Vagina (tissue), 2 donors: ENCODE measurements around the gene CNOT2. TPM values are rescaled to one million over a fixed set of nuclear protein-coding genes. Genes with fewer than 3 reads are reported as not detected.

Source experiments
- DNase-seq, 2 donors: peaks; one replicate each; pipeline ENCODE4 v3.0.0-alpha.2; 2017; ENCODE audit errors: extremely low spot score in 2 of 2
- H3K27ac ChIP-seq: fragments of 200-600 bp; sonication (generic); one replicate; pipeline ENCODE4 v1.5.1; 2019
- H3K27me3 ChIP-seq: fragments of 200-600 bp; sonication (generic); one replicate; pipeline ENCODE4 v1.5.1; 2019
- H3K36me3 ChIP-seq, 2 donors: fragments of 200-600 bp; sonication (generic); one replicate each; pipeline ENCODE4 v1.5.1; 2017 to 2019
- H3K4me1 ChIP-seq: fragments of 200-600 bp; sonication (generic); one replicate; pipeline ENCODE4 v1.5.1; 2019
- H3K4me3 ChIP-seq, 2 donors: fragments of 200-600 bp; sonication (generic); 1 replicate in 1 of 2; 2 replicates in 1 of 2; pipeline ENCODE4 v1.5.1; 2016 to 2019
- H3K9me3 ChIP-seq: fragments of 200-600 bp; sonication (generic); one replicate; pipeline ENCODE4 v1.5.1; 2019
- CTCF ChIP-seq, 3 experiments: fragments of 450-650 bp in 2 of 3; fragments of 200-600 bp in 1 of 3; sonication (generic) in 1 of 3; IDR thresholded peaks; one replicate each; pipeline ENCODE4 v1.5.1; 2017 to 2019; ENCODE audit warnings: antibody characterized with exemption in 3 of 3, mild to moderate bottlenecking in 2 of 3, moderate library complexity in 2 of 3
- POLR2A ChIP-seq, 2 donors: fragments of 450-650 bp; IDR thresholded peaks; one replicate each; pipeline ENCODE4 v1.6.1; 2017; ENCODE audit warnings: antibody characterized with exemption in 2 of 2, mild to moderate bottlenecking in 2 of 2, moderate library complexity in 2 of 2
- POLR2AphosphoS5 ChIP-seq, 2 donors: sonication (generic); formaldehyde crosslinking; IDR thresholded peaks; one replicate each; pipeline ENCODE4 v1.9.0; 2017; ENCODE audit warnings: antibody characterized with exemption in 2 of 2, mild to moderate bottlenecking in 2 of 2, low read depth in 1 of 2; ENCODE audit not compliant: insufficient read depth in 1 of 2
- intact Hi-C: fragments of 100-400 bp; cut with DNase I; formaldehyde crosslinking; loops from one replicate; pipeline ENCODE4 v1.15.1; 2023
- total RNA-seq: library from RNA; depleted of rRNA; stranded (reverse); fragments of >200 nt; gene quantifications from one replicate; pipeline ENCODE4 v1.2.3, GENCODE V29; 2016

CNOT2 gene
- total RNA-seq, 1 donor from 2014 or later = 176 TPM

DNA sequence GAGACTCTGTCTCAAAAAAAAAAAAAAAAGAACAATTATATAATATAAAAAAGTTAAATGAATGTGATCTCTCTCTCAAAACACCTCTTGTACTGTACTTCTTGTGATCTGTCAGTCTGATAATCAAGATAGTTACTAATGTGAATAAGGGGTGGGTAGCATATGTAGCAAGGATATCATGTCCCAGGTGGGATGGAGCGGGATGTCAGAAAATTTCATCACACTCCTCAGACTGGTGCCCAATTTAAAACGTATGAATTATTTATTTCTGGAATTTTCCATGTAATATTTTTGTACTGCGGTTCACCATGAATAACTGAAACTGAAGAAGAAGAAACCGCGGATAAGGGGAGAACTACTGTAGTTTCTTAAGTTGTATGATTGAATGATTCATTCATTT is 11.0 kb downstream of the CNOT2 start:
- Histone ChIP-seq H3K36me3 (no peaks in the 10 kb centered on the region), H3K27ac (no peak overlapping the region), H3K4me1 (peaks cover 70% of the 10 kb centered on the region), H3K9me3 (no peaks in the 10 kb centered on the region), H3K4me3 (no peak overlapping the region), H3K27me3 (no peaks in the 10 kb centered on the region)
- intact Hi-C loops = no loop called here
- no peak for DNase-seq
- TF ChIP-seq POLR2A (IDR thresholded peaks at IDR 0.05) (no peak), POLR2AphosphoS5 (IDR thresholded peaks at IDR 0.05; ENCODE audit: insufficient read depth in 1 of 2, low read depth in 1 of 2) (no peak), CTCF (IDR thresholded peaks at IDR 0.05) (no peak)

DNA sequence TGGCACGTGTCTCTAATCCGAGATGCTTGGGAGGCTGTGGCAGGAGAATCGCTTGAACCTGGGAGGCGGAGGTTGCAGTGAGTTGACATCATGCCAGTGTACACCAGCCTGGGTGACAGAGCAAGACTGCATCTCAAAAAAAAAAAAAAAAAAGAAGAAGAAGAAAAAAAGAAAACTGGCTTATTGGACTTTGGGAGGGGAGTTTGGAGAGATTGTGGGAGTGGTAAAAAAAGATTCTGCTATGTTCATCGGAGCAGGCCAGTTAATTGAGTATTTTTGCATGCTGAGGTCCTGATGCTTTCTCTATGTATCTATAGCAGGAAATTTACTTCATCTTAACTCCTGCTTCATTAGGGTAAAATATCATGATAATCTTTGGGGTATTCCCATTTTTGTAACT is 11.6 kb downstream of the CNOT2 start:
- TF ChIP-seq CTCF (IDR thresholded peaks at IDR 0.05) (no peak), POLR2A (IDR thresholded peaks at IDR 0.05) (no peak), POLR2AphosphoS5 (IDR thresholded peaks at IDR 0.05; ENCODE audit: insufficient read depth in 1 of 2, low read depth in 1 of 2) (no peak)
- Histone ChIP-seq H3K4me3 (no peak overlapping the region), H3K4me1 (peaks cover 69% of the 10 kb centered on the region), H3K27me3 (no peaks in the 10 kb centered on the region), H3K36me3 (no peaks in the 10 kb centered on the region), H3K27ac (no peak overlapping the region), H3K9me3 (no peaks in the 10 kb centered on the region)
- intact Hi-C loops = no loop called here
- DNase-seq = no peak

- H3K9me3 ChIP-seq = no peaks in the 10 kb centered on the region
- H3K36me3 ChIP-seq = no peaks in the 10 kb centered on the region
- no peak for TF ChIP-seq POLR2A (IDR thresholded peaks at IDR 0.05)
- TF ChIP-seq CTCF (IDR thresholded peaks at IDR 0.05) = no peak
- DNase-seq = no peak
- H3K27me3 ChIP-seq = no peaks in the 10 kb centered on the region
- no peak overlapping the region for H3K27ac ChIP-seq
- H3K4me3 ChIP-seq = no peak overlapping the region
- H3K4me1 ChIP-seq = peaks cover 65% of the 10 kb centered on the region
- intact Hi-C loops = no loop called here
Measured at GRCh38 chr12:70255311-70255710, 12.1 kb downstream of the CNOT2 start.

- Histone ChIP-seq H3K4me3 (no peak overlapping the region), H3K4me1 (peaks cover 44% of the 10 kb centered on the region), H3K9me3 (no peaks in the 10 kb centered on the region), H3K27me3 (no peaks in the 10 kb centered on the region), H3K36me3 (no peaks in the 10 kb centered on the region), H3K27ac (no peak overlapping the region)
- intact Hi-C loops = no loop called here
- no peak for DNase-seq
- no peak for TF ChIP-seq CTCF (IDR thresholded peaks at IDR 0.05)
Measured at GRCh38 chr12:70258605-70259403, 15.6 kb downstream of the CNOT2 start.

DNA sequence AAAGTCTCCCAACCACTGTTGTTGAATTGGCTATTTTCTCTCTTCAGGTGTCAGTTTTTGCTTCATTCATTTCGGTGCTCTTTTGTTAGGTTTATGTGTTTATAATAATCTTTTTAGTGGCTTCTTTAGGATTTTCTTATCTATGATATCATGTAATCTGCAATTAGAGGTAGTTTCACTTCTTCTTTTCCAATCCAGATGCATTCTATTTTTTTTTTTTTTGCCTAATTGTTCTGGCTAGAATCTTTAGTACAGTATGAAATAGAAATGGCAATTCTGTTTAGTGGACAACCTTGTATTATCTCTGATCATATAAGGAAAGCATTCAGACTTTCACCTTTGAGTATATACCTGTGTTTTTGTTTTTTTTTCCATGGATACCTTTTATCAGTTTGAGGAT is 17.4 kb downstream of the CNOT2 start:
- Histone ChIP-seq H3K4me1 (peaks cover 39% of the 10 kb centered on the region), H3K27me3 (no peaks in the 10 kb centered on the region), H3K36me3 (no peaks in the 10 kb centered on the region), H3K4me3 (no peak overlapping the region), H3K27ac (no peak overlapping the region), H3K9me3 (no peaks in the 10 kb centered on the region)
- DNase-seq = no peak
- intact Hi-C loops = no loop called here
- TF ChIP-seq POLR2AphosphoS5 (IDR thresholded peaks at IDR 0.05; ENCODE audit: insufficient read depth in 1 of 2, low read depth in 1 of 2) (no peak), POLR2A (IDR thresholded peaks at IDR 0.05) (no peak), CTCF (IDR thresholded peaks at IDR 0.05) (no peak)
